GM12875 (cell line): Measurements from ENCODE around the gene RAB27B.

ENCODE experiments used
- H3K4me3 ChIP-seq: one replicate; pipeline ENCODE4 v1.5.1; 2011; ENCODE audit warnings: low read depth, low read length, control low read depth
- CTCF ChIP-seq: IDR thresholded peaks from 2 replicates; pipeline ENCODE4 v1.5.1; 2011; ENCODE audit warnings: low read depth, mild to moderate bottlenecking, control low read depth, inconsistent platforms, low read length, moderate library complexity, borderline replicate concordance; ENCODE audit not compliant: insufficient read depth

The RAB27B gene

DNA sequence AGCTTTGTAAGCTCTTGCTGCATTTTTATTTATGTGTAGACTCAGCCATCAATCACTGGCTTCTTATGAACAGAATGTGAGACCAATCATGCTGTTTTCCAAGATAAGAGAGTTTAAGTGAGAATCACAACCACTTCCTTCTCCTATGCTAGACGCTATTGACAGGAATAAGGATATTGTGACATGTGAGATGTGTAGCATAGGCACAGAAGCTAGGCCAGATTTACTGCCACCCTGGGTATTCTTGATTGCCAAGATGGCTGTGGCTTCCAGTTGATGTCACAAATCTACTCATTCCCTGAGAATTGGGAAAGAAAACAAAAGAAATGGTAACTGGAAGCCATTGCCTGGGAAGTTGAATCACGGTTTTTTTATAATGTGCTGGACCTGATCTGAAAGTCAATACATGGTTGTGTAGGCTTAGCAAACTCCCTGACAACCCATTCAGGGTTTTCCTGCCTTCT is 49.9 kb downstream of the RAB27B start:
- TF ChIP-seq CTCF = no peak
- H3K4me3 ChIP-seq = no peak overlapping the region

- no peak overlapping the region for H3K4me3 ChIP-seq
- TF ChIP-seq CTCF = no peak
These were observed 50.5 kb downstream of the RAB27B start for GRCh38 chr18:54878659-54879358.

DNA sequence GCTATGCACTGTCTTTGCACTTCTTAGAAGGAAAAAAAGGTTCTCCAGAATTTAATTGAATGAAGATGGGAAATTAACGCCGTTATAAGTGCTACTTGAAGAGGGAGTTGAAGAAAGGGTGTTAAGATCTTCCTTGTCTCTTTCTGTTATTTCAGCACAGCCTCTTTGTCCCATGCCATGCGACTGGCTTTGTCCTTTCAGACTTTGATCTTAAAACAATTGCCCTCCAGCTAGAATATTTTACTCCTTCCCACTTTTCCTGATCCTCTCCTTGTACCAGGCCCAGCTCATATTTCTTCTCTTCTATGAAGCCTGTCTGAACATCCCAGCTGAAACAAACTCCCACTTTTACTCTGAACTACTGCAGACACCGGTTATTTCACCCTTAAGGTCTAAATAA is 51.4 kb downstream of the RAB27B start:
- TF ChIP-seq CTCF = no peak
- H3K4me3 ChIP-seq = no peak overlapping the region

- H3K4me3 ChIP-seq = no peak overlapping the region
- no peak for TF ChIP-seq CTCF
These were observed 52.3 kb downstream of the RAB27B start for GRCh38 chr18:54880395-54881105.

DNA sequence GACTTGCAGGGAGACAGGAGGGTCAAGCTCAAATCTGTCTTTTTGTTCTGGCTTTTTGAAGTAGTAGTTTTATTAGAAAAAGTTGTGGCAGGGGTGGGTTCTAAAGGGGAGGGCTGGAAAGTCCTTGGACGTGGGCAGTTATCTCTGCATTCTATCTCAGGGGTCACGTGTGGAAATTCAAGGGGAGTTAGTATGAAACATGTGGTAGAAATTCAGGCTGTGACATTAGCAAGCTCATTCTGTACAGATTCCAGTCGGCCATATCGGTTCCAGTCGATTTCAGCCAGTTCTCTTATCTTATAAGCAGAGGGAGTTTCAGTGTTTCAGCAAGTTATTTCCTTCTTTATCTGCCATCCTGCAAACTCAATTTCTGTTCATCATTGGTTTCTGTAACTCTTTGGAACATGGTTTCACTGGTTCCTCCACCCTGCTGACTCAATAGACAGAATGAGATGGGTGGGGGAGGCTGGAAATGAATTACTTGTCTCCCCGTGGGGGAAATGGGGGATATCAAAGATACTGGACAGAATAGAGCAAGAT is 53.0 kb downstream of the RAB27B start:
- no peak overlapping the region for H3K4me3 ChIP-seq
- no peak for TF ChIP-seq CTCF

DNA sequence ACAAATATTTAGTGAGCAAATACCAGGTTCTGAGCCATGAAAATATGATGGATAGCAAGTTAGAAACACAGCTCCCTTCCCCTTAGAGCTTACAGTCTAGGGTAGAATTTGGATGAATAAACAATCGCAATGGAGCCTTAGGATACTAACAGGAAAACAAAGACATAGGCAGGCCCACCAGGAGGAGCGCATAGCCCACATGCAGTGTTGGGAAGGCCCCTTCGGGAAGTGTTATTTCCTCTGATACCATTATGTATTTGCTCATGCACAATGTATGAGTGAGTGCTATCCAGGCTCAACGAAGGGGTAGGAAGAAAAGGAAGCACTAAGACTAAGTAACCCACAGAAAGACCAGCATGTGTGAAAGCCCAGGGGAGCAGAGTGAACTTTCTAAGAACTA is 54.0 kb downstream of the RAB27B start:
- no peak for TF ChIP-seq CTCF
- no peak overlapping the region for H3K4me3 ChIP-seq
